Karpas-422 (cell line): ENCODE measurements around the gene IMPG2. TPM values are rescaled to one million over a fixed set of nuclear protein-coding genes. Genes with fewer than 3 reads are reported as not detected.

Source experiments
- DNase-seq: peaks from one replicate; pipeline ENCODE4 v3.0.0-alpha.2; 2015
- H2AFZ ChIP-seq: fragments of 200-600 bp; sonication (generic); 2 replicates; pipeline ENCODE4 v1.6.1; 2014; ENCODE audit warnings: antibody characterized with exemption, low read length, mixed read lengths
- H3K27ac ChIP-seq: fragments of 200-600 bp; sonication (generic); 2 replicates; pipeline ENCODE4 v1.5.1; 2014; ENCODE audit warnings: mild to moderate bottlenecking, low read length, moderate library complexity
- H3K27me3 ChIP-seq: fragments of 200-600 bp; sonication (generic); 2 replicates; pipeline ENCODE4 v1.6.1; 2014; ENCODE audit warnings: low read length, mixed read lengths
- H3K36me3 ChIP-seq: fragments of 200-600 bp; sonication (generic); 2 replicates; pipeline ENCODE4 v1.6.1; 2014; ENCODE audit warnings: low read length, mixed read lengths; ENCODE audit not compliant: insufficient read depth
- H3K4me1 ChIP-seq: fragments of 200-600 bp; sonication (generic); 2 replicates; pipeline ENCODE4 v1.6.1; 2014; ENCODE audit warnings: mild to moderate bottlenecking, low read length, mixed read lengths
- H3K4me2 ChIP-seq: fragments of 200-600 bp; sonication (generic); 2 replicates; pipeline ENCODE4 v1.6.1; 2014; ENCODE audit warnings: low read length, low read depth, mild to moderate bottlenecking; ENCODE audit not compliant: poor library complexity, severe bottlenecking
- H3K4me3 ChIP-seq: fragments of 200-600 bp; sonication (generic); 2 replicates; pipeline ENCODE4 v1.5.1; 2014; ENCODE audit warnings: mild to moderate bottlenecking, antibody characterized with exemption, low read length, mixed read lengths
- H3K79me2 ChIP-seq: fragments of 200-600 bp; sonication (generic); 2 replicates; pipeline ENCODE4 v1.6.1; 2014; ENCODE audit warnings: mild to moderate bottlenecking, low read length, mixed read lengths
- H3K9ac ChIP-seq: fragments of 200-600 bp; sonication (generic); 2 replicates; pipeline ENCODE4 v1.6.0; 2014; ENCODE audit warnings: low read length
- H3K9me2 ChIP-seq: fragments of 200-600 bp; sonication (generic), shearing (Covaris generic); replicated peaks from 2 replicates; pipeline ENCODE4 v1.6.0; 2014; ENCODE audit warnings: mild to moderate bottlenecking, low read length, moderate library complexity; ENCODE audit not compliant: insufficient read depth
- H3K9me3 ChIP-seq: fragments of 300-700, 200-600 bp; sonication (generic); 2 replicates; pipeline ENCODE4 v1.6.1; 2014; ENCODE audit warnings: low read length, mixed read lengths
- H4K20me1 ChIP-seq: fragments of 200-600 bp; sonication (generic); 2 replicates; pipeline ENCODE4 v1.6.1; 2014; ENCODE audit warnings: mild to moderate bottlenecking, antibody characterized with exemption, low read length, low read depth; ENCODE audit not compliant: insufficient read depth
- total RNA-seq: library from RNA; depleted of rRNA; stranded (reverse); fragments of >200 nt; shearing (Covaris generic); gene quantifications from 2 replicates; pipeline ENCODE4 v1.2.3, GENCODE V29; 2014; ENCODE audit warnings: low replicate concordance

IMPG2 gene
- total RNA-seq, 1 experiment from 2014 or later = 0.45 TPM

DNA sequence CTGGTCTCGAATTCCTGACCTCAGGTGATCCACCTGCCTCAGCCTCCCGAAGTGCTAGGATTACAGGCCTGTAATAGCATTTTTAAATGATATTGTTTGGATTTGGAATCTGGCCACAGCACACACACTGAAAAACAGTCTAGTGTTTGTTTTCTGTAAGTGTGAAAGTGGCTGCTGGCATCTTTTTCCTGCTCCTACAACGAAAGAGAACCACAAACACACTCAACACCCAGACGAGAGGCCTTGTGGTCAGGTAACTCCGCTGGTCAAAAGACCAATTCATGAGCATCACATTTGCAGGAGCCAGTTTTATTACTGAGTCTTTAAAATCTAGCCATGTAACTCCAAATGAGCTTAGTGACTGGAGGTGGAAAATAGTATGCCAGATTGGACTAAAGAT lies 50.2 kb downstream of the IMPG2 start:
- no peaks in the 10 kb centered on the region for H3K4me1 ChIP-seq

DNA sequence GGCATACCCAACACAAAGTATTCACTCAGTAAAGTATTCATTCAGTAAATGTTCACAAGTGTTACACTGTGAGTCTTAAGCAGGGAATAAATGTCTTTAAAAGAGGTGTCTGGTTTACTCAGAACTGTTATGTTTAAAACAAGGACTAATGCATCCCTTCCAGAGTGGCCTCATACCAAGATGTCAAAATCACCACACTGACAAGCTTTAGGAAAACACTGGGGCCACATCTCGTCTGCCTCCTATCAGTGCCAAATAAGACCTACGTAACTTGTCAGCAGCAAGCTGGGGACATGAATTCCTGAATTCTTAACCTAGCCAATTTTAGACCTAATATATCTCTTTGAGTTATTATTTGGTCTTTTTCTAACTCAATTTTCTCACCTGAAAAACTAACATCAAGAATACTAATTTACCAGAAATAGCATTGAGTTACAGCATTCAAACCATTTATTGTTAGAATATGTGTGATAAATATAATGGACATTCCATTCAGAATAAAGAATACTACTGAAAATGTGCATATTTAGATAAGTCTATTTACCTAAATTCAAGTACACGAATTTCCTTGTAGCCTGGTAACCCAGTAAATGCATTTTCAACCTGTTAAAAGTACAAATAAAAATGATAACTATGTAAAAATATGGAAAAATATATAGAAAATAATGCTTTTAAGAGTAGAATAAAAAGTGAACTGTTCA lies 51.3 kb downstream of the IMPG2 start:
- H3K9me3 ChIP-seq = no peaks in the 10 kb centered on the region
- H3K79me2 ChIP-seq = no peaks in the 10 kb centered on the region
- H3K9ac ChIP-seq = no peak overlapping the region
- H3K4me1 ChIP-seq = no peaks in the 10 kb centered on the region
- H3K27me3 ChIP-seq = no peaks in the 10 kb centered on the region
- H3K4me2 ChIP-seq = no peak overlapping the region
- no peaks in the 10 kb centered on the region for H3K36me3 ChIP-seq
- no peak for DNase-seq
- no peak overlapping the region for H3K27ac ChIP-seq
- no peak overlapping the region for H2AFZ ChIP-seq
- no peaks in the 10 kb centered on the region for H3K9me2 ChIP-seq
- no peak overlapping the region for H3K4me3 ChIP-seq
- no peaks in the 10 kb centered on the region for H4K20me1 ChIP-seq

More for the DNA sequence above, 50.2 kb downstream of the IMPG2 start:
- Histone ChIP-seq H3K27me3 (no peaks in the 10 kb centered on the region), H3K27ac (no peak overlapping the region), H3K36me3 (no peaks in the 10 kb centered on the region), H3K9me2 (no peaks in the 10 kb centered on the region), H3K9ac (no peak overlapping the region), H2AFZ (no peak overlapping the region), H3K79me2 (no peaks in the 10 kb centered on the region), H3K4me3 (no peak overlapping the region), H3K4me2 (no peak overlapping the region), H3K9me3 (no peaks in the 10 kb centered on the region), H4K20me1 (no peaks in the 10 kb centered on the region)
- DNase-seq = no peak

DNA sequence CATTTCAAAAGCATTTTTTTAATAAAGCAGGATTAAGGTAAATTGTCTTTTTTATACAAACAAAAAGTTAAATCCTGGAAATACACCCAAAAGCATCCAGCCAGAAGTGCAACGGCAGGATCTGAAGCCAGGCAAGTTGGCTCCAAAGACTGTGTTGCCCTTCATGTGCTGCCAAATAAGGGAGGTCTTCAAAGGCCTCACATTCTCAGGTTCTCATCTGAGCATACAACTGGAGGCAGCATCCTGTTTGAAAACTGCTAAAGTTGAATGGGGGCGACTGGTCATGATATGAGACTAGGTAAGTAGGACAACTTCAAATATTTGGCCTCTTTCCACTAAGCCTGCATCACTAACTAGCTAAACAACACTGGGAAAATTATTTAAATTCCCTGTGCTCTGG lies 52.2 kb downstream of the IMPG2 start:
- no peak for DNase-seq
- no peak overlapping the region for H3K9ac ChIP-seq

DNA sequence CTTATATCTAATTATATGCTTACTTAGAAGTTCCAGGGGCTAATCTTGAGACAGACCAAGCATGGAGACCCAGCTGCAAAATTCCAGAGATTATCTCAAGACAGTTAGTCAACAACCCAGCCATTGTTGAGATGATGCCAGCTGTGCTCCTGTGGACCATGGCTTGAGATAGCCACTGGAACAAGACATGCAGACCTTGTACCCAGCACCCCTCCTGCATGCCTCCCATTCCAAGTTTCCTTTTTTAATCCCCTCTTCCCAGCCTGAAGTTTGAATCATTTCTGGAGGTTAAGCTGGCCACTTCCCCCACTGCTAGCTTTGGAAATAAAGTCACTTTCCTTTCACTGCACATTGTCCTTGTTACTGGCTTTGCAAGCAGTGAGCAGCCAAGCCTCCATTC lies 53.8 kb downstream of the IMPG2 start:
- Histone ChIP-seq H4K20me1 (no peaks in the 10 kb centered on the region), H3K4me3 (no peak overlapping the region), H2AFZ (no peak overlapping the region), H3K4me1 (no peaks in the 10 kb centered on the region), H3K79me2 (no peaks in the 10 kb centered on the region), H3K27ac (no peak overlapping the region), H3K4me2 (no peak overlapping the region), H3K9me3 (no peaks in the 10 kb centered on the region), H3K36me3 (no peaks in the 10 kb centered on the region), H3K27me3 (no peaks in the 10 kb centered on the region), H3K9me2 (no peaks in the 10 kb centered on the region), H3K9ac (no peak overlapping the region)
- no peak for DNase-seq

More for the DNA sequence above, 52.2 kb downstream of the IMPG2 start:
- no peaks in the 10 kb centered on the region for H3K4me1 ChIP-seq
- no peak overlapping the region for H3K4me2 ChIP-seq
- no peaks in the 10 kb centered on the region for H3K79me2 ChIP-seq
- no peak overlapping the region for H3K27ac ChIP-seq
- no peaks in the 10 kb centered on the region for H4K20me1 ChIP-seq
- no peaks in the 10 kb centered on the region for H3K9me3 ChIP-seq
- no peak overlapping the region for H3K4me3 ChIP-seq
- no peaks in the 10 kb centered on the region for H3K27me3 ChIP-seq
- H3K36me3 ChIP-seq = no peaks in the 10 kb centered on the region
- H2AFZ ChIP-seq = no peak overlapping the region
- no peaks in the 10 kb centered on the region for H3K9me2 ChIP-seq

DNA sequence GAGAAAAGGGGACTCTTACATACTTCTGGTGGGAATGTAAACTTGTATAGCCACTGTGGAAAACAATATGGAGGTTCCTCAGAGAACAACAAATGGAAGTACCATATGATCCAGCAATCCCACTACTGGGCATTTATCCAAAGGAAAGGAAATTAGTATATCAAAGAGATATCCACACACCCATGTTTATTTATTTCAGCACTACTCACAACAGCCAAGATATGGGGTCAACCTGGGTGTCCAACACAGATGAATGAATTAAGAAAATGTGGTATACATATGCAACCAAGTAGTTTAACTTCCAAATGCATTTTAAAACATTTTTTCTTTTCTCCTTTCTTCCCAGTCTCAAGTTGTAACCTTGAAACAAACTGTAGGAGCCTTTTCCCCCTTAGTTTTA lies 54.3 kb downstream of the IMPG2 start:
- H3K9me3 ChIP-seq = no peaks in the 10 kb centered on the region
- no peak overlapping the region for H2AFZ ChIP-seq
- no peaks in the 10 kb centered on the region for H4K20me1 ChIP-seq
- no peak overlapping the region for H3K27ac ChIP-seq
- no peak overlapping the region for H3K4me2 ChIP-seq
- H3K4me3 ChIP-seq = no peak overlapping the region
- no peaks in the 10 kb centered on the region for H3K36me3 ChIP-seq
- H3K27me3 ChIP-seq = no peaks in the 10 kb centered on the region
- H3K9ac ChIP-seq = no peak overlapping the region
- no peaks in the 10 kb centered on the region for H3K4me1 ChIP-seq
- H3K79me2 ChIP-seq = no peaks in the 10 kb centered on the region
- H3K9me2 ChIP-seq = no peaks in the 10 kb centered on the region
- DNase-seq = no peak

DNA sequence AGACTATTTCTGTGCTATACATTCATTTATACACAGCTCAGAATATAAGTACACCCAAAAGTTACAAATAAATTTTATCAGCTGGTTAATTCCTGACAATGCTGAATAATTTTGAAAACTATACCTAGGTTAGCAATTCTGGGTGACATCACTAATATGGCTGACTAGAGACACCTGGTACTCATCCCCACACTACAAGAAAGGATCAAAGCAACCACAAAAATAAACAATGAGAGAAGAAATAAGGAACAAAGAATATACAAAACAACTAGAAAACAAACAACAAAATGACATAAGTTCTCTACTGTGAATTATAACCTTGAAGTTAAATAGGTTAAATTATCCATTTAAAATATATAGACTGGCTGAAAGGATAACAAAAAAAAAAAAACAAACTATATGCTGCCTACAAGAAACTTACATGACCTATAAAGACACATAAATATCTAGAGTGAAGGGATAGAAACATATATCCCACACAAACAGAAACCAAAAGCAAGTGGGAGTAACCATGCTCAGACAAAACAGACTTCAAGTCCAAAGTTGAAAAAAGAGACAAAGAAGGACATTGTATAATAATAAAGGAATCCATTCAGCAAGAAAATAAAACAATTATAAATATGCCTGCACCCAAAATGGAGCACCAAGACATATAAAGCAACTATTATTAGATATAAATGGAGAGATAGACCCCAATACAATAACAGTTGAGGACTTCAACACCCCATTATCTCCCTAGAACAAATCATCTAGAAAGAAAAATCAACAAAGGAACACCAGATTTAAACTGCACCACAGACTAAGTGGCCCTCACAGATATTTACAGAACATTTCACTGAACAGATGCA lies 57.8 kb downstream of the IMPG2 start:
- Histone ChIP-seq H3K4me2 (no peak overlapping the region), H2AFZ (no peak overlapping the region), H3K27me3 (no peaks in the 10 kb centered on the region), H3K27ac (no peak overlapping the region), H3K9ac (no peak overlapping the region), H3K4me3 (no peak overlapping the region), H3K9me3 (no peaks in the 10 kb centered on the region), H3K79me2 (no peaks in the 10 kb centered on the region), H4K20me1 (no peaks in the 10 kb centered on the region), H3K4me1 (no peaks in the 10 kb centered on the region), H3K36me3 (no peaks in the 10 kb centered on the region), H3K9me2 (no peaks in the 10 kb centered on the region)
- no peak for DNase-seq

DNA sequence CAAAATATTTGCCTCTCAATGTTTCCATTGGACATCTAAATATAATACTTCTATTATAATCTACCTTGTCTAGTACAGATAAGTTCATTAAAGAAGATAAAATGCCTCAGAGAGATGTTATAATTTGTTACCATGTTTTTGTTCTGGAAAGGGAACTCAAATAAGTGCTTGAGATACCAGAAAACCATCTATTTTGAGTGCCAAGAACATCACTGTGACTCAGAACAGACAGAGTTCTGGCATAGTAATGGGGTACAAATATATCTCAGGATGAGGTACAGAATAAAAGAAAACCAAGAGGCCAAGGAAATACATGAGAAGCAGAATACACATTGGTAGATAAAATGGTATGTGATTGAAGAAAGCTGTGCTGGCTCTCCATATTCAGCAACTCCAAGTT lies 58.9 kb downstream of the IMPG2 start:
- no peaks in the 10 kb centered on the region for H3K79me2 ChIP-seq
- H2AFZ ChIP-seq = no peak overlapping the region
- H3K36me3 ChIP-seq = no peaks in the 10 kb centered on the region
- no peaks in the 10 kb centered on the region for H3K4me1 ChIP-seq
- DNase-seq = no peak
- H3K4me3 ChIP-seq = no peak overlapping the region
- H3K4me2 ChIP-seq = no peak overlapping the region
- no peaks in the 10 kb centered on the region for H3K9me3 ChIP-seq
- no peaks in the 10 kb centered on the region for H3K27me3 ChIP-seq
- no peak overlapping the region for H3K9ac ChIP-seq
- no peaks in the 10 kb centered on the region for H3K9me2 ChIP-seq
- no peak overlapping the region for H3K27ac ChIP-seq
- H4K20me1 ChIP-seq = no peaks in the 10 kb centered on the region

DNA sequence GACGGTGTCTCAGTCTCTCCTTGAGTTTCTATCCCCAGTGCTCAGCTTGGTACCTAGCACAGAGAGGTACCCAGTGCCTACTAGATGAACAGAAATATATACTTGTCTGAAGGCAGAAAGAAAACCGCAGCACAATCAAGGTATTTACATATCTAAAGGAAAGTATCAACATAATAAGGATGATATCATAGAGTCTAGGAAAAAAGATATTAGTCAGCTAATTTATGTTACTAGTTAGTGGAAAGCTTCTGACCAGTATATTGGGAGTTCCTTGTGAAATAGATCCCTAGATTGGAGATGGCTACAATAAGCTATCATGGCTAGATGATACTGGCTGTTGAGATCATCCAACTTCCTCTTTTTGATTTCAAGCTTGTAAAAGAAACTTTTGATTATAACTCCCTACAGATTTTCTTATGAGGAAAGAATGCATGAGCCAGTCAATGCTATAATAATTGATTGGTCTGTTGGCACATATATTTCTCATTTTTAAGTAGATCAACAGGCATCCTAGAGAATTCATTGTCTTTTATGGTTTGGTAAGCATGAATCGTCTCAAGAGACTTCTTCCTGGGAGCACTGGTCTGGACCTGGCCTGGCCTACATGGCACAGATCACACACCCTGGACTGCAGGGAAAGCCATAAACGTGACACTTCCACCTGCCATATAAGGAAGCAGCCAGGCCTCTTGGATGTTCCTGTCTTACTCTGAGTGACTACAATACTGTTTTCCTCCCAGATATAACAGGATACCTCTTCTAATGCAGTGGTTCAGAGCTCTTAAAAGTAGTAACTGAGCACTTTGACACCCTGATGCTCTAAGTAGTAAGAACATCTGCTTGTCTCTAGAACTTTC lies 60.7 kb downstream of the IMPG2 start:
- Histone ChIP-seq H3K4me3 (no peak overlapping the region), H3K9ac (no peak overlapping the region), H3K9me2 (no peaks in the 10 kb centered on the region), H3K27ac (no peak overlapping the region), H3K9me3 (no peaks in the 10 kb centered on the region), H3K79me2 (no peaks in the 10 kb centered on the region), H3K36me3 (no peaks in the 10 kb centered on the region), H3K4me1 (no peaks in the 10 kb centered on the region), H4K20me1 (no peaks in the 10 kb centered on the region), H3K4me2 (no peak overlapping the region), H3K27me3 (no peaks in the 10 kb centered on the region), H2AFZ (no peak overlapping the region)
- no peak for DNase-seq
